Peyer's patch (tissue), 4 donors: ENCODE data around the gene GLB1L3.

ENCODE experiments used
- POLR2A ChIP-seq, 2 donors: fragments of 450-650 bp; IDR thresholded peaks; one replicate each; pipeline ENCODE4 v1.5.1; 2017; ENCODE audit warnings: antibody characterized with exemption in 2 of 2, mild to moderate bottlenecking in 2 of 2, moderate library complexity in 2 of 2
- TF ChIP-seq, protein P1 (sequence below), 6 experiments: fragments of 450-650 bp in 4 of 6; fragments of 200-600 bp in 2 of 6; sonication (generic) in 1 of 6; IDR thresholded peaks; one replicate each; pipeline ENCODE4 v1.5.1; 2017 to 2019; ENCODE audit warnings: antibody characterized with exemption in 6 of 6, mild to moderate bottlenecking in 3 of 6, moderate library complexity in 1 of 6

GRCh38 chr11:134272381-134273316 is 3.5 kb upstream of the GLB1L3 start:
- TF ChIP-seq, protein P1, sequence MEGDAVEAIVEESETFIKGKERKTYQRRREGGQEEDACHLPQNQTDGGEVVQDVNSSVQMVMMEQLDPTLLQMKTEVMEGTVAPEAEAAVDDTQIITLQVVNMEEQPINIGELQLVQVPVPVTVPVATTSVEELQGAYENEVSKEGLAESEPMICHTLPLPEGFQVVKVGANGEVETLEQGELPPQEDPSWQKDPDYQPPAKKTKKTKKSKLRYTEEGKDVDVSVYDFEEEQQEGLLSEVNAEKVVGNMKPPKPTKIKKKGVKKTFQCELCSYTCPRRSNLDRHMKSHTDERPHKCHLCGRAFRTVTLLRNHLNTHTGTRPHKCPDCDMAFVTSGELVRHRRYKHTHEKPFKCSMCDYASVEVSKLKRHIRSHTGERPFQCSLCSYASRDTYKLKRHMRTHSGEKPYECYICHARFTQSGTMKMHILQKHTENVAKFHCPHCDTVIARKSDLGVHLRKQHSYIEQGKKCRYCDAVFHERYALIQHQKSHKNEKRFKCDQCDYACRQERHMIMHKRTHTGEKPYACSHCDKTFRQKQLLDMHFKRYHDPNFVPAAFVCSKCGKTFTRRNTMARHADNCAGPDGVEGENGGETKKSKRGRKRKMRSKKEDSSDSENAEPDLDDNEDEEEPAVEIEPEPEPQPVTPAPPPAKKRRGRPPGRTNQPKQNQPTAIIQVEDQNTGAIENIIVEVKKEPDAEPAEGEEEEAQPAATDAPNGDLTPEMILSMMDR (IDR thresholded peaks at IDR 0.05) = no peak
- TF ChIP-seq POLR2A (IDR thresholded peaks at IDR 0.05) = no peak
